Fibroblast of lung (primary cell): ENCODE measurements around the gene KCNK6. TPM values are rescaled to one million over a fixed set of nuclear protein-coding genes. Genes with fewer than 3 reads are reported as not detected.

Experiments used
- DNase-seq, 2 donors: peaks; one replicate each; pipeline versions ENCODE4 v3.0.0 to v3.0.0-alpha.2; 2010; ENCODE audit warnings: low read depth in 2 of 2
- H2AFZ ChIP-seq: 2 replicates; pipeline ENCODE4 v1.5.1; 2012; ENCODE audit warnings: low read length, control low read depth, inconsistent platforms
- H3K27ac ChIP-seq: 2 replicates; pipeline ENCODE4 v1.5.1; 2011; ENCODE audit warnings: low read length, control low read depth; ENCODE audit not compliant: insufficient read depth
- H3K27me3 ChIP-seq: 2 replicates; pipeline ENCODE4 v1.5.1; 2011; ENCODE audit warnings: mild to moderate bottlenecking, low read length; ENCODE audit not compliant: control insufficient read depth, insufficient read depth
- H3K36me3 ChIP-seq: 2 replicates; pipeline ENCODE4 v1.5.1; 2011; ENCODE audit warnings: low read length; ENCODE audit not compliant: control insufficient read depth, insufficient read depth
- H3K4me1 ChIP-seq: 2 replicates; pipeline ENCODE4 v1.5.1; 2011; ENCODE audit warnings: low read length; ENCODE audit not compliant: control insufficient read depth, insufficient read depth; ENCODE audit errors: extremely low read depth
- H3K4me2 ChIP-seq: 2 replicates; pipeline ENCODE4 v1.5.1; 2011; ENCODE audit warnings: low read length, control low read depth; ENCODE audit not compliant: insufficient read depth; ENCODE audit errors: extremely low read depth
- H3K4me3 ChIP-seq, 4 experiments: fragments of 200-600 bp in 1 of 4; sonication (generic) in 1 of 4; replicated peaks in 1 of 4; 2 replicates each; pipeline ENCODE4 v1.5.1; 2011 to 2016; ENCODE audit warnings: low read length in 4 of 4, low read depth in 3 of 4, mild to moderate bottlenecking in 3 of 4, control low read depth in 2 of 4, inconsistent platforms in 1 of 4, mixed read lengths in 1 of 4; ENCODE audit not compliant: insufficient read depth in 1 of 4; ENCODE audit errors: control extremely low read depth in 1 of 4
- H3K79me2 ChIP-seq: 2 replicates; pipeline ENCODE4 v1.5.1; 2012; ENCODE audit warnings: mild to moderate bottlenecking, low read length, inconsistent platforms; ENCODE audit not compliant: control insufficient read depth, insufficient read depth
- H3K9ac ChIP-seq: 2 replicates; pipeline ENCODE4 v1.5.1; 2011; ENCODE audit warnings: mild to moderate bottlenecking, low read length, control low read depth; ENCODE audit not compliant: insufficient read depth
- H3K9me3 ChIP-seq: 2 replicates; pipeline ENCODE4 v1.5.1; 2012; ENCODE audit warnings: low read depth, low read length; ENCODE audit not compliant: control insufficient read depth, insufficient read depth
- H4K20me1 ChIP-seq: 2 replicates; pipeline ENCODE4 v1.5.1; 2011; ENCODE audit warnings: low read length; ENCODE audit not compliant: control insufficient read depth, insufficient read depth; ENCODE audit errors: extremely low read depth
- CTCF ChIP-seq, 2 donors: IDR thresholded peaks in 1 of 2; conservative IDR thresholded peaks in 1 of 2; 1 replicate in 1 of 2; 2 replicates in 1 of 2; pipeline ENCODE4 v1.5.1; 2011 to 2012; ENCODE audit warnings: low read length in 2 of 2, control low read depth in 1 of 2, inconsistent platforms in 1 of 2, low read depth in 1 of 2, mild to moderate bottlenecking in 1 of 2
- EZH2 ChIP-seq: IDR thresholded peaks from 2 replicates; pipeline ENCODE4 v1.5.1; 2012; ENCODE audit warnings: low read length, control low read depth, mild to moderate bottlenecking; ENCODE audit errors: missing control alignments
- polyA plus RNA-seq, 2 donors: library from polyadenylated mRNA; depleted of rRNA in 1 of 2; stranded (reverse) in 1 of 2; unstranded in 1 of 2; fragments of >200 nt; gene quantifications; 2 replicates each; pipeline ENCODE4 v1.2.1, GENCODE V29; 2011 to 2012; ENCODE audit warnings: missing spikeins in 1 of 2
- total RNA-seq: library from RNA; depleted of rRNA; stranded (reverse); fragments of >200 nt; gene quantifications from 2 replicates; pipeline ENCODE4 v1.2.1, GENCODE V29; 2014

Gene KCNK6
- total and polyA plus RNA-seq, 2 donors (not counting 1 experiment from before 2014, with no cell fraction given) = 3.0 to 48.1 TPM

GRCh38 chr19:38320969-38321339 is 1.3 kb downstream of the KCNK6 start:
- Histone ChIP-seq H3K36me3 (peaks cover under 1% of the 10 kb centered on the region), H3K9me3 (no peaks in the 10 kb centered on the region), H3K27ac (peak overlapping the region; percentile 40), H3K9ac (no peak overlapping the region), H3K4me2 (no peak overlapping the region), H3K4me3 (peak overlapping the region in 3 of 4 experiments; percentile 3 to 71 (median 18)), H3K4me1 (peaks cover 12% of the 10 kb centered on the region), H4K20me1 (no peaks in the 10 kb centered on the region), H2AFZ (no peak overlapping the region), H3K27me3 (no peaks in the 10 kb centered on the region), H3K79me2 (peaks cover 26% of the 10 kb centered on the region)
- no peak for TF ChIP-seq EZH2
- no peak for TF ChIP-seq CTCF (conservative IDR thresholded peaks at IDR 0.05 in 1 of 2, IDR thresholded peaks at IDR 0.05 in 1 of 2; ENCODE audit: low read depth in 1 of 2, low read length in 2 of 2)
- no peak for DNase-seq

GRCh38 chr19:38321646-38322196 is 2.1 kb downstream of the KCNK6 start:
- Histone ChIP-seq H4K20me1 (no peaks in the 10 kb centered on the region), H3K4me3 (peak overlapping the region in 3 of 4 experiments; percentile 3 to 71 (median 18)), H3K79me2 (peaks cover 26% of the 10 kb centered on the region), H2AFZ (no peak overlapping the region), H3K27me3 (no peaks in the 10 kb centered on the region), H3K4me1 (peaks cover 12% of the 10 kb centered on the region), H3K4me2 (peak overlapping the region; percentile 49), H3K9me3 (no peaks in the 10 kb centered on the region), H3K27ac (peak overlapping the region; percentile 40), H3K36me3 (peaks cover 5% of the 10 kb centered on the region), H3K9ac (peak overlapping the region; percentile 40)
- peak; percentile 25 to 46 for DNase-seq
- TF ChIP-seq EZH2 (no peak), CTCF (conservative IDR thresholded peaks at IDR 0.05 in 1 of 2, IDR thresholded peaks at IDR 0.05 in 1 of 2; ENCODE audit: low read depth in 1 of 2, low read length in 2 of 2) (no peak)

- Histone ChIP-seq H3K27ac (no peak overlapping the region), H4K20me1 (no peaks in the 10 kb centered on the region), H2AFZ (no peak overlapping the region), H3K9me3 (no peaks in the 10 kb centered on the region), H3K36me3 (peaks cover 9% of the 10 kb centered on the region), H3K79me2 (peaks cover 26% of the 10 kb centered on the region), H3K4me2 (no peak overlapping the region), H3K4me3 (no peak overlapping the region), H3K4me1 (peaks cover 12% of the 10 kb centered on the region), H3K27me3 (no peaks in the 10 kb centered on the region), H3K9ac (no peak overlapping the region)
- no peak for DNase-seq
- TF ChIP-seq CTCF (conservative IDR thresholded peaks at IDR 0.05 in 1 of 2, IDR thresholded peaks at IDR 0.05 in 1 of 2; ENCODE audit: low read depth in 1 of 2, low read length in 2 of 2) (no peak), EZH2 (no peak)
Measured at GRCh38 chr19:38323291-38323690, 3.6 kb downstream of the KCNK6 start.
